Chondrocyte (in vitro differentiated cells): ENCODE results near the gene SLIT3. TPM values are rescaled to one million over a fixed set of nuclear protein-coding genes. Genes with fewer than 3 reads are reported as not detected.

Experiments
- DNase-seq: peaks from one replicate; pipeline ENCODE4 v3.0.0; 2021; ENCODE audit warnings: mixed read lengths, low spot score
- H3K27ac Mint-ChIP-seq: one replicate; pipeline ENCODE4 v1.8.0; 2021; ENCODE audit warnings: mild to moderate bottlenecking, moderate library complexity, mixed read lengths; ENCODE audit not compliant: unreplicated experiment
- H3K27me3 Mint-ChIP-seq: 2 replicates; pipeline ENCODE4 v1.8.0; 2021; ENCODE audit warnings: low read depth, mixed read lengths
- H3K36me3 Mint-ChIP-seq: 2 replicates; pipeline ENCODE4 v1.8.0; 2021; ENCODE audit warnings: low read depth, mixed read lengths
- H3K4me1 Mint-ChIP-seq: 2 replicates; pipeline ENCODE4 v1.8.0; 2021; ENCODE audit warnings: low read depth, mild to moderate bottlenecking, mixed read lengths
- H3K4me3 Mint-ChIP-seq: one replicate; pipeline ENCODE4 v1.8.0; 2021; ENCODE audit warnings: mild to moderate bottlenecking, moderate library complexity, mixed read lengths; ENCODE audit not compliant: unreplicated experiment
- H3K9me3 Mint-ChIP-seq: 2 replicates; pipeline ENCODE4 v1.8.0; 2021; ENCODE audit warnings: low read depth, mixed read lengths
- CTCF ChIP-seq: fragments of 200-600 bp; sonication (generic); IDR thresholded peaks from 2 replicates; pipeline ENCODE4 v1.5.0; 2021; ENCODE audit warnings: antibody characterized with exemption, mild to moderate bottlenecking, moderate library complexity
- total RNA-seq: library from RNA; stranded (reverse); gene quantifications from 3 replicates; pipeline ENCODE4 v1.2.1, GENCODE V29; 2021

The SLIT3 gene
- total RNA-seq, 1 donor from 2014 or later, result 116 TPM

GRCh38 chr5:168852329-168852728 is 448.6 kb downstream of the SLIT3 start:
- H3K4me3 Mint-ChIP-seq, result no peak overlapping the region

GRCh38 chr5:168851902-168852321 is 449.0 kb downstream of the SLIT3 start:
- peak overlapping the region; percentile 20 for H3K27ac Mint-ChIP-seq
- peaks cover 10% of the 10 kb centered on the region for H3K4me1 Mint-ChIP-seq
- no peak overlapping the region for H3K4me3 Mint-ChIP-seq
- DNase-seq, result no peak
- H3K36me3 Mint-ChIP-seq, result peaks cover 5% of the 10 kb centered on the region
- H3K27me3 Mint-ChIP-seq, result no peaks in the 10 kb centered on the region
- TF ChIP-seq CTCF, result no peak
- H3K9me3 Mint-ChIP-seq, result no peaks in the 10 kb centered on the region

More at GRCh38 chr5:168852329-168852728, 448.6 kb downstream of the SLIT3 start:
- Mint-ChIP-seq H3K9me3 (no peaks in the 10 kb centered on the region), H3K4me1 (peaks cover 10% of the 10 kb centered on the region), H3K36me3 (peaks cover 5% of the 10 kb centered on the region), H3K27me3 (no peaks in the 10 kb centered on the region), H3K27ac (no peak overlapping the region)
- no peak for TF ChIP-seq CTCF
- no peak for DNase-seq

DNA sequence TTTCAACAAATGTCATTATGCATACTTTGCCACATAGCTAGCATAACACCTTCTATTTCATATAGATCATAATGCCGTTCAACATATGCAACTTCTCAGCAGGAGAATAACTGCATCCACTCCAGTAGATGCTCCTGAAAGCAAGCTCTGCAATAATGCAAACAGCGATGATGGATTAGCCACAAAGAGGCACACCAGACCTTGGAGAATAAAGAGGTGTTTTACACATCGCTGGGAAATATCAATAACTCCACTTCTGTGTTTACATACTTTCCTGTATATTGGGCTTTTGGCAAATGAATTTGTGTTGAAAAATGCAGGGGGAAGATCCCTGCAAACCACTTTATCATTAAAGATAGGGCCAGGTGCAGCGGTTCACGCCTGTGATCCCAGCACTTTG is 450.3 kb downstream of the SLIT3 start:
- H3K9me3 Mint-ChIP-seq, result no peaks in the 10 kb centered on the region
- H3K36me3 Mint-ChIP-seq, result peaks cover 5% of the 10 kb centered on the region
- no peak overlapping the region for H3K4me3 Mint-ChIP-seq
- H3K4me1 Mint-ChIP-seq, result peaks cover 10% of the 10 kb centered on the region
- no peak for DNase-seq
- no peak for TF ChIP-seq CTCF
- H3K27ac Mint-ChIP-seq, result no peak overlapping the region
- H3K27me3 Mint-ChIP-seq, result no peaks in the 10 kb centered on the region

GRCh38 chr5:168848569-168848968 is 452.4 kb downstream of the SLIT3 start:
- no peaks in the 10 kb centered on the region for H3K27me3 Mint-ChIP-seq

GRCh38 chr5:168847511-168848073 is 453.3 kb downstream of the SLIT3 start:
- Mint-ChIP-seq H3K9me3 (no peaks in the 10 kb centered on the region), H3K27me3 (no peaks in the 10 kb centered on the region), H3K27ac (no peak overlapping the region), H3K36me3 (peaks cover 2% of the 10 kb centered on the region), H3K4me3 (no peak overlapping the region), H3K4me1 (peaks cover 10% of the 10 kb centered on the region)
- TF ChIP-seq CTCF, result no peak
- DNase-seq, result no peak

More at GRCh38 chr5:168848569-168848968, 452.4 kb downstream of the SLIT3 start:
- no peak overlapping the region for H3K27ac Mint-ChIP-seq
- no peaks in the 10 kb centered on the region for H3K9me3 Mint-ChIP-seq
- TF ChIP-seq CTCF, result no peak
- peaks cover 10% of the 10 kb centered on the region for H3K4me1 Mint-ChIP-seq
- H3K4me3 Mint-ChIP-seq, result no peak overlapping the region
- peaks cover 2% of the 10 kb centered on the region for H3K36me3 Mint-ChIP-seq
- no peak for DNase-seq
